ENCODE measurements around the gene DDB1.

The DDB1 gene

GRCh38 chr11:61328351-61328750, 4.6 kb downstream of the DDB1 start:
- TF ChIP-seq CTCF (IDR thresholded peaks at IDR 0.05; ENCODE audit: borderline replicate concordance, insufficient read depth, low read depth, low read length) = no peak
- H3K4me3 ChIP-seq (ENCODE audit: low read depth, low read length) = no peak overlapping the region

GRCh38 chr11:61327669-61328071, 5.2 kb downstream of the DDB1 start:
- H3K4me3 ChIP-seq (ENCODE audit: low read depth, low read length) = no peak overlapping the region

GRCh38 chr11:61325649-61326414, 7.1 kb downstream of the DDB1 start:
- H3K4me3 ChIP-seq (ENCODE audit: low read depth, low read length) = no peak overlapping the region
- no peak for TF ChIP-seq CTCF (IDR thresholded peaks at IDR 0.05; ENCODE audit: borderline replicate concordance, insufficient read depth, low read depth, low read length)

More at GRCh38 chr11:61327669-61328071, 5.2 kb downstream of the DDB1 start:
- no peak for TF ChIP-seq CTCF (IDR thresholded peaks at IDR 0.05; ENCODE audit: borderline replicate concordance, insufficient read depth, low read depth, low read length)

- H3K4me3 ChIP-seq (ENCODE audit: low read depth, low read length) = no peak overlapping the region
- no peak for TF ChIP-seq CTCF (IDR thresholded peaks at IDR 0.05; ENCODE audit: borderline replicate concordance, insufficient read depth, low read depth, low read length)
Observed at GRCh38 chr11:61315260-61315659, 17.6 kb downstream of the DDB1 start.

GRCh38 chr11:61310749-61311148, 22.2 kb downstream of the DDB1 start:
- no peak for TF ChIP-seq CTCF (IDR thresholded peaks at IDR 0.05; ENCODE audit: borderline replicate concordance, insufficient read depth, low read depth, low read length)
- no peak overlapping the region for H3K4me3 ChIP-seq (ENCODE audit: low read depth, low read length)

- TF ChIP-seq CTCF (IDR thresholded peaks at IDR 0.05; ENCODE audit: borderline replicate concordance, insufficient read depth, low read depth, low read length) = no peak
Observed at GRCh38 chr11:61309739-61310138, 23.2 kb downstream of the DDB1 start.

GRCh38 chr11:61309141-61309540, 23.8 kb downstream of the DDB1 start:
- H3K4me3 ChIP-seq (ENCODE audit: low read depth, low read length) = no peak overlapping the region
- TF ChIP-seq CTCF (IDR thresholded peaks at IDR 0.05; ENCODE audit: borderline replicate concordance, insufficient read depth, low read depth, low read length) = no peak

More at GRCh38 chr11:61309739-61310138, 23.2 kb downstream of the DDB1 start:
- H3K4me3 ChIP-seq (ENCODE audit: low read depth, low read length) = no peak overlapping the region

Measured in GM12875 (cell line).